ENCODE data around the gene PURA.

The PURA gene

DNA sequence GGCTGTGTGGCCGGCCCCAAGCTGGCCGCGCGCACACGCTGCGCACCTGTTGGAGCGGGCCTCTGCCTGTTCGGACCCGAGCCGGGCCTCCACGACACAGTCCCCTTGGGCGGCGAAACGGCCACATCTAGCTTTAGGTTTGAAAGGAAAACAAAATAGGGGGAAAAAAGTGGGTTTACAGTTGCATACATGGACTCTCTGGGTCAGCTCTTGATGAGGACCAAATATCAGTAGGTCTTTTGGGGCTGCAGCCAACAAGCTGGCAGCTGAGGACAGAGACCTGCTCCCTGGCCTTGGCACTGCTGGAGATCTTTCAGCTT is 32.6 kb downstream of the PURA start:
- H3K14ac ChIP-seq (ENCODE audit: low read length), result no peak overlapping the region
- peaks cover 24% of the 10 kb centered on the region for H3K27me3 ChIP-seq (ENCODE audit: insufficient read depth, low read length)
- H2BK120ac ChIP-seq (ENCODE audit: insufficient read depth, low read length, poor library complexity), result no peak overlapping the region
- no peak overlapping the region for H2AFZ ChIP-seq (ENCODE audit: insufficient read depth, low read length, poor library complexity)
- H3K4me3 ChIP-seq (ENCODE audit: low read depth, low read length), result no peak overlapping the region
- H3K27ac ChIP-seq (ENCODE audit: low read depth, low read length), result no peak overlapping the region
- peaks cover 6 to 14% of the 10 kb centered on the region in 2 experiments for H3K4me1 ChIP-seq (ENCODE audit: control insufficient read depth in 1 of 2, insufficient read depth in 2 of 2, low read length in 2 of 2)
- no CpG with 5 or more reads among the region's 14 CpGs for WGBS (ENCODE audit: extremely low coverage, insufficient coverage, insufficient read length)
- H2BK12ac ChIP-seq (ENCODE audit: low read length), result no peak overlapping the region
- peak overlapping the region; percentile 45 for H3K4me2 ChIP-seq (ENCODE audit: low read length)
- no peak overlapping the region for H4K91ac ChIP-seq (ENCODE audit: low read depth, low read length)
- H3K79me2 ChIP-seq (ENCODE audit: control insufficient read depth, insufficient read depth, low read length, poor library complexity), result no peaks in the 10 kb centered on the region
- no peak for DNase-seq
- H3K4ac ChIP-seq (ENCODE audit: low read depth, low read length), result no peak overlapping the region
- no peaks in the 10 kb centered on the region for H3K36me3 ChIP-seq (ENCODE audit: control insufficient read depth in 1 of 2, insufficient read depth in 2 of 2, low read length in 2 of 2)
- no peak overlapping the region for H2AK5ac ChIP-seq (ENCODE audit: low read length)
- H3K18ac ChIP-seq (ENCODE audit: low read length), result no peak overlapping the region
- H3K9me3 ChIP-seq (ENCODE audit: insufficient read depth, low read depth, low read length), result no peaks in the 10 kb centered on the region
- H4K12ac ChIP-seq (ENCODE audit: low read depth, low read length), result no peak overlapping the region
- H2BK5ac ChIP-seq (ENCODE audit: low read depth, low read length, poor library complexity), result no peak overlapping the region
- H4K8ac ChIP-seq (ENCODE audit: low read depth, low read length), result no peak overlapping the region
- H3K23ac ChIP-seq (ENCODE audit: low read length), result no peak overlapping the region
- no peaks in the 10 kb centered on the region for H3K79me1 ChIP-seq (ENCODE audit: low read length)
- no peak overlapping the region for H3K9ac ChIP-seq (ENCODE audit: low read length)

DNA sequence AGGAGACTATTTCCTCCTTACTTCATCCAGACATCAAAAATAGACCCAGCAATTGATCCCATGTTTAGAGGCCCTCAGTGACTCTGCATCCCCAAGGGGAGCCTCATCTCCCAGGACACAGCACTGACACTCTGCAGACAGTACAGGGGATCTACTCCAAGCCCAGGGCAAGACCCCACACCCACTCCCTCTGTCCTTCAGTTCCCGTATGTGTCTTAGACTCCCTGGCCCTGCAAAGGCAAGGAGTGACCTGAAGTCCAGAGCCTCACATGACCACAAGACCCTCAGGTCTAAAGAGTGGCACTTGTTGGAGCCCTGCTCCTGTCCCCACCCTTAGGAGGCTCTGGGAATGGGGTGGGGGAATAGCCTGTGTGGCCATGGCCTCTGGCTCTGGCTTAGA is 33.6 kb downstream of the PURA start:
- Histone ChIP-seq H3K23ac (ENCODE audit: low read length) (no peak overlapping the region), H3K4me3 (ENCODE audit: low read depth, low read length) (no peak overlapping the region), H4K91ac (ENCODE audit: low read depth, low read length) (no peak overlapping the region), H3K4me2 (ENCODE audit: low read length) (no peak overlapping the region), H3K79me2 (ENCODE audit: control insufficient read depth, insufficient read depth, low read length, poor library complexity) (no peaks in the 10 kb centered on the region), H2AFZ (ENCODE audit: insufficient read depth, low read length, poor library complexity) (no peak overlapping the region), H2AK5ac (ENCODE audit: low read length) (no peak overlapping the region), H3K9ac (ENCODE audit: low read length) (no peak overlapping the region), H2BK12ac (ENCODE audit: low read length) (no peak overlapping the region), H3K9me3 (ENCODE audit: insufficient read depth, low read depth, low read length) (no peaks in the 10 kb centered on the region), H3K4ac (ENCODE audit: low read depth, low read length) (no peak overlapping the region), H3K14ac (ENCODE audit: low read length) (no peak overlapping the region), H3K27ac (ENCODE audit: low read depth, low read length) (no peak overlapping the region), H3K18ac (ENCODE audit: low read length) (no peak overlapping the region), H4K8ac (ENCODE audit: low read depth, low read length) (no peak overlapping the region), H2BK120ac (ENCODE audit: insufficient read depth, low read length, poor library complexity) (no peak overlapping the region), H2BK5ac (ENCODE audit: low read depth, low read length, poor library complexity) (no peak overlapping the region), H3K4me1 (ENCODE audit: control insufficient read depth in 1 of 2, insufficient read depth in 2 of 2, low read length in 2 of 2) (peaks cover 16 to 24% of the 10 kb centered on the region in 2 experiments), H3K36me3 (ENCODE audit: control insufficient read depth in 1 of 2, insufficient read depth in 2 of 2, low read length in 2 of 2) (no peaks in the 10 kb centered on the region), H4K12ac (ENCODE audit: low read depth, low read length) (no peak overlapping the region), H3K27me3 (ENCODE audit: insufficient read depth, low read length) (peaks cover 24% of the 10 kb centered on the region), H3K79me1 (ENCODE audit: low read length) (no peaks in the 10 kb centered on the region)
- WGBS (ENCODE audit: extremely low coverage, insufficient coverage, insufficient read length), result no CpG with 5 or more reads among the region's 1 CpG
- no peak for DNase-seq

DNA sequence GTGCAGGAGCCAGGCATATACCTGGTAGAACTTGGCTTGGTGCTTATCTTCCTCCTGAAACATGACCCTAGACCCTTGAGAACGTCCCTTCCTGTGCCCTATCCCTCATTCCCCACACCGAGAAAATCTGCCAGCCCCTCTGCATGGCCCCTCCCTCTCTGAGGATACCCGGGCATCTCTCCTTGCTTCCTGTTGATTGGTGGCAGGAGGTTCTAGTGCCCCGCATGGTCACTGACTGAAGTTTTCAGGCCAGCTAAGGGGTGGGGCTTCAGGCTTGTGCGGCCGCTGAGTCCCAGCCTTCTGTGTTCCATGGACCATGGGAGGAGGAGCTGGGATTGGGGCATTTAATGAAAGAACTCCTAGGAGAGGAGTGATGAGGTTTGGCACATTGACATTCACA is 34.6 kb downstream of the PURA start:
- no peak overlapping the region for H2BK12ac ChIP-seq (ENCODE audit: low read length)
- H3K9me3 ChIP-seq (ENCODE audit: insufficient read depth, low read depth, low read length), result no peaks in the 10 kb centered on the region
- H3K27ac ChIP-seq (ENCODE audit: low read depth, low read length), result no peak overlapping the region
- no peak overlapping the region for H4K91ac ChIP-seq (ENCODE audit: low read depth, low read length)
- no peak overlapping the region for H3K18ac ChIP-seq (ENCODE audit: low read length)
- H2BK5ac ChIP-seq (ENCODE audit: low read depth, low read length, poor library complexity), result no peak overlapping the region
- H3K4me3 ChIP-seq (ENCODE audit: low read depth, low read length), result no peak overlapping the region
- H3K9ac ChIP-seq (ENCODE audit: low read length), result no peak overlapping the region
- no peaks in the 10 kb centered on the region for H3K79me2 ChIP-seq (ENCODE audit: control insufficient read depth, insufficient read depth, low read length, poor library complexity)
- H4K8ac ChIP-seq (ENCODE audit: low read depth, low read length), result no peak overlapping the region
- no peak overlapping the region for H3K4me2 ChIP-seq (ENCODE audit: low read length)
- peak in 1 of 2 donors; percentile 33 for DNase-seq
- no peak overlapping the region for H4K12ac ChIP-seq (ENCODE audit: low read depth, low read length)
- no peak overlapping the region for H2BK120ac ChIP-seq (ENCODE audit: insufficient read depth, low read length, poor library complexity)
- H2AK5ac ChIP-seq (ENCODE audit: low read length), result no peak overlapping the region
- no peak overlapping the region for H3K23ac ChIP-seq (ENCODE audit: low read length)
- peaks cover 24% of the 10 kb centered on the region for H3K27me3 ChIP-seq (ENCODE audit: insufficient read depth, low read length)
- no peak overlapping the region for H3K14ac ChIP-seq (ENCODE audit: low read length)
- H3K36me3 ChIP-seq (ENCODE audit: control insufficient read depth in 1 of 2, insufficient read depth in 2 of 2, low read length in 2 of 2), result no peaks in the 10 kb centered on the region
- no CpG with 5 or more reads among the region's 6 CpGs for WGBS (ENCODE audit: extremely low coverage, insufficient coverage, insufficient read length)
- peaks cover 1% of the 10 kb centered on the region for H3K79me1 ChIP-seq (ENCODE audit: low read length)
- peaks cover 19 to 31% of the 10 kb centered on the region in 2 experiments for H3K4me1 ChIP-seq (ENCODE audit: control insufficient read depth in 1 of 2, insufficient read depth in 2 of 2, low read length in 2 of 2)
- no peak overlapping the region for H3K4ac ChIP-seq (ENCODE audit: low read depth, low read length)
- H2AFZ ChIP-seq (ENCODE audit: insufficient read depth, low read length, poor library complexity), result no peak overlapping the region

DNA sequence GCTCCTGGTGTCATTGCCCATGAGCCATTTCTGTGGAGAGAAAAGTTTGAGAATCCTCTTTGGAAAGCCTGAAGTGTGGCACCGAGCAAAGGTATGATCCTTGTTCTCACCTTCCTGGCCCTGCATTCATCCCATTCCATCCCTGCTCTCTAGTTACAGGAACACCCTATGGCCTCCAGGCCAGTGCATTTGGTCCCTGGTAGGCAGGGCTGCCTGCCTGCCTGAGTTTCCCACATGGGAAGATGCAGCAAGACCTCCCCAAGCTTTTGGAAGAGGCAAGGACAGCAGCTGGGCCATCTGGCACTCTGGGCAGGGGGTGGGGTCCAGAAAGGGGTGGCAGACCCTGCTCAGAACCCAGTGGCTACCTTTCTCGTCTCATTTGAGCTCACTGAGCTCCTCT is 36.3 kb downstream of the PURA start:
- Histone ChIP-seq H3K9ac (ENCODE audit: low read length) (no peak overlapping the region), H3K79me2 (ENCODE audit: control insufficient read depth, insufficient read depth, low read length, poor library complexity) (no peaks in the 10 kb centered on the region), H3K36me3 (ENCODE audit: control insufficient read depth in 1 of 2, insufficient read depth in 2 of 2, low read length in 2 of 2) (no peaks in the 10 kb centered on the region), H3K27ac (ENCODE audit: low read depth, low read length) (no peak overlapping the region), H3K27me3 (ENCODE audit: insufficient read depth, low read length) (peaks cover 21% of the 10 kb centered on the region), H2BK120ac (ENCODE audit: insufficient read depth, low read length, poor library complexity) (no peak overlapping the region), H4K91ac (ENCODE audit: low read depth, low read length) (no peak overlapping the region), H4K8ac (ENCODE audit: low read depth, low read length) (no peak overlapping the region), H3K4me2 (ENCODE audit: low read length) (no peak overlapping the region), H3K14ac (ENCODE audit: low read length) (no peak overlapping the region), H3K23ac (ENCODE audit: low read length) (no peak overlapping the region), H2BK12ac (ENCODE audit: low read length) (no peak overlapping the region), H3K4me1 (ENCODE audit: control insufficient read depth in 1 of 2, insufficient read depth in 2 of 2, low read length in 2 of 2) (peaks cover 19 to 34% of the 10 kb centered on the region in 2 experiments), H3K4me3 (ENCODE audit: low read depth, low read length) (no peak overlapping the region), H3K9me3 (ENCODE audit: insufficient read depth, low read depth, low read length) (no peaks in the 10 kb centered on the region), H3K18ac (ENCODE audit: low read length) (no peak overlapping the region), H2AK5ac (ENCODE audit: low read length) (no peak overlapping the region), H2BK5ac (ENCODE audit: low read depth, low read length, poor library complexity) (no peak overlapping the region), H3K4ac (ENCODE audit: low read depth, low read length) (no peak overlapping the region), H3K79me1 (ENCODE audit: low read length) (peaks cover 1% of the 10 kb centered on the region), H4K12ac (ENCODE audit: low read depth, low read length) (no peak overlapping the region), H2AFZ (ENCODE audit: insufficient read depth, low read length, poor library complexity) (no peak overlapping the region)
- no peak for DNase-seq
- WGBS (ENCODE audit: extremely low coverage, insufficient coverage, insufficient read length), result no CpG with 5 or more reads among the region's 2 CpGs
